ENCODE measurements around the gene SFSWAP. TPM values are rescaled to one million over a fixed set of nuclear protein-coding genes. Genes with fewer than 3 reads are reported as not detected.
"Not testable (repeated sequence)": the region's sequence is repeated elsewhere in the genome, so short reads cannot be mapped to it uniquely, and the experiment has no call there.

SFSWAP gene
- total RNA-seq, 1 experiment from 2014 or later: 50.4 TPM

DNA sequence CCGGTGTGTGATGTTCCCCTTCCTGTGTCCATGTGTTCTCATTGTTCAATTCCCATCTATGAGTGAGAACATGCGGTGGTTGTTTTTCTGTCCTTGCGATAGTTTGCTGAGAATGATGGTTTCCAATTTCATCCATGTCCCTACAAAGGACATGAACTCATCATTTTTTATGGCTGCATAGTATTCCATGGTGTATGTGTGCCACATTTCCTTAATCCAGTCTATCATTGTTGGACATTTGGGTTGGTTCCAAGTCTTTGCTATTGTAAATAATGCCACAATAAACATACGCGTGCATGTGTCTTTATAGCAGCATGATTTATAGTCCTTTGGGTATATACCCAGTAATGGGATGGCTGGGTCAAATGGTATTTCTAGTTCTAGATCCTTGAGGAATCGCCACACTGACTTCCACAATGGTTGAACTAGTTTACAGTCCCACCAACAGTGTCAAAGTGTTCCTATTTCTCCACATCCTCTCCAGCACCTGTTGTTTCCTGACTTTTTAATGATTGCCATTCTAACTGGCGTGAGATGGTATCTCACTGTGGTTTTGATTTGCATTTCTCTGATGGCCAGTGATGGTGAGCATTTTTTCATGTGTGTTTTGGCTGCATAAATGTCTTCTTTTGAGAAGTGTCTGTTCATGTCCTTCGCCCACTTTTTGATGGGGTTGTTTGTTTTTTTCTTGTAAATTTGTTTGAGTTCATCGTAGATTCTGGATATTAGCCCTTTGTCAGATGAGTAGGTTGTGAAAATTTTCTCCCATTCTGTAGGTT lies 98.8 kb downstream of the SFSWAP start:
- H3K4me1 ChIP-seq (ENCODE audit: control insufficient read depth in 1 of 2, insufficient read depth in 2 of 2, low read length in 2 of 2); H3K27ac ChIP-seq (ENCODE audit: low read depth, low read length); H3K9ac ChIP-seq (ENCODE audit: low read length); H4K20me1 ChIP-seq (ENCODE audit: insufficient read depth); intact Hi-C loops (cut with micrococcal nuclease); H3K36me3 ChIP-seq (ENCODE audit: control insufficient read depth in 1 of 2, insufficient read depth in 2 of 2, low read length in 2 of 2); DNase-seq (ENCODE audit: low read depth, low spot score); ATAC-seq; CTCF ChIA-PET; H3K79me2 ChIP-seq (ENCODE audit: insufficient read depth, low read length); H3K9me2 ChIP-seq (ENCODE audit: insufficient read depth); POLR2A ChIA-PET; H3K27me3 ChIP-seq (ENCODE audit: insufficient read depth, low read length); RAD21 ChIA-PET (ENCODE audit: low non-redundant PET in 1 of 2, low total read pairs in 2 of 2, uncharacterized antibody in 2 of 2, unreplicated experiment in 2 of 2); H3K4me2 ChIP-seq (ENCODE audit: low read length); H3K9me3 ChIP-seq (ENCODE audit: control insufficient read depth in 1 of 2, insufficient read depth in 1 of 2, low read depth in 1 of 2, low read length in 2 of 2); H3K4me3 ChIP-seq (replicated peaks in 1 of 2; ENCODE audit: low read depth in 1 of 2, low read length in 2 of 2); BruUV-seq (replicated peaks); H2AFZ ChIP-seq (ENCODE audit: low read depth, low read length, poor library complexity, severe bottlenecking): not testable (repeated sequence)

DNA sequence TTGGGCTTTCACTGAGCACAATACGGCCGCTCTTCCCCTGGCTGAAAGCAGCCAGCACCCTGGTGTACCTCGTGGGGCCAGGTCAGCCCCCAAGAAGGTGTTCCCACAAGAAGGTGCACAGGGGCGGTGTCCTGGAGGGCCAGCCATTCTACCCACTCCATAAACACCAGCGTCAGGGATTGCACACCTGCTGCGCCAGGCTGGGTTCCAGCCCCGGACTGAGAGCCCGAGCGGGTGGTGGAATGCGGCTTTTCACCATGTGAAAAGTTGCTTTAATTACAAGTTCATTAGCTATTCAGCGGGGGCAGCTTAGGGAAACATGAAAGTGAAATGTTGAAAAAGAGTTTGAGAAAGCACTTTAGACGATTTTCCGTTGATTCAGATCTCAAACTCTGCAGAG lies 99.8 kb downstream of the SFSWAP start:
- intact Hi-C loops (cut with micrococcal nuclease): no loop called here

More for the DNA sequence above, 99.8 kb downstream of the SFSWAP start:
- no TSS peak for BruUV-seq (replicated peaks)
- ChIA-PET CTCF (no interaction called here), POLR2A (no interaction called here), RAD21 (ENCODE audit: low non-redundant PET in 1 of 2, low total read pairs in 2 of 2, uncharacterized antibody in 2 of 2, unreplicated experiment in 2 of 2) (no interaction called here)
- Histone ChIP-seq H3K9ac (ENCODE audit: low read length) (no peak overlapping the region), H3K79me2 (ENCODE audit: insufficient read depth, low read length) (no peaks in the 10 kb centered on the region), H3K9me2 (ENCODE audit: insufficient read depth) (no peaks in the 10 kb centered on the region), H3K4me2 (ENCODE audit: low read length) (no peak overlapping the region), H3K4me1 (ENCODE audit: control insufficient read depth in 1 of 2, insufficient read depth in 2 of 2, low read length in 2 of 2) (no peaks in the 10 kb centered on the region), H4K20me1 (ENCODE audit: insufficient read depth) (no peaks in the 10 kb centered on the region), H2AFZ (ENCODE audit: low read depth, low read length, poor library complexity, severe bottlenecking) (no peak overlapping the region), H3K4me3 (replicated peaks in 1 of 2; ENCODE audit: low read depth in 1 of 2, low read length in 2 of 2) (no peak overlapping the region), H3K27me3 (ENCODE audit: insufficient read depth, low read length) (no peaks in the 10 kb centered on the region), H3K36me3 (ENCODE audit: control insufficient read depth in 1 of 2, insufficient read depth in 2 of 2, low read length in 2 of 2) (no peaks in the 10 kb centered on the region), H3K27ac (ENCODE audit: low read depth, low read length) (no peak overlapping the region), H3K9me3 (ENCODE audit: control insufficient read depth in 1 of 2, insufficient read depth in 1 of 2, low read depth in 1 of 2, low read length in 2 of 2) (no peaks in the 10 kb centered on the region)
- ATAC-seq (no peak), DNase-seq (ENCODE audit: low read depth, low spot score) (no peak)
- TF ChIP-seq YY1 (IDR thresholded peaks at IDR 0.05; ENCODE audit: extremely low read depth, insufficient replicate concordance, low read depth, low read length): no peak
- TF ChIP-seq FOSL1 (IDR thresholded peaks at IDR 0.05; ENCODE audit: low read depth): no peak
- TF ChIP-seq SIN3A (IDR thresholded peaks at IDR 0.05; ENCODE audit: low read depth): no peak
- TF ChIP-seq, protein P1, sequence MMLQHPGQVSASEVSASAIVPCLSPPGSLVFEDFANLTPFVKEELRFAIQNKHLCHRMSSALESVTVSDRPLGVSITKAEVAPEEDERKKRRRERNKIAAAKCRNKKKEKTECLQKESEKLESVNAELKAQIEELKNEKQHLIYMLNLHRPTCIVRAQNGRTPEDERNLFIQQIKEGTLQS (IDR thresholded peaks at IDR 0.05): no peak
- TF ChIP-seq, protein P2, sequence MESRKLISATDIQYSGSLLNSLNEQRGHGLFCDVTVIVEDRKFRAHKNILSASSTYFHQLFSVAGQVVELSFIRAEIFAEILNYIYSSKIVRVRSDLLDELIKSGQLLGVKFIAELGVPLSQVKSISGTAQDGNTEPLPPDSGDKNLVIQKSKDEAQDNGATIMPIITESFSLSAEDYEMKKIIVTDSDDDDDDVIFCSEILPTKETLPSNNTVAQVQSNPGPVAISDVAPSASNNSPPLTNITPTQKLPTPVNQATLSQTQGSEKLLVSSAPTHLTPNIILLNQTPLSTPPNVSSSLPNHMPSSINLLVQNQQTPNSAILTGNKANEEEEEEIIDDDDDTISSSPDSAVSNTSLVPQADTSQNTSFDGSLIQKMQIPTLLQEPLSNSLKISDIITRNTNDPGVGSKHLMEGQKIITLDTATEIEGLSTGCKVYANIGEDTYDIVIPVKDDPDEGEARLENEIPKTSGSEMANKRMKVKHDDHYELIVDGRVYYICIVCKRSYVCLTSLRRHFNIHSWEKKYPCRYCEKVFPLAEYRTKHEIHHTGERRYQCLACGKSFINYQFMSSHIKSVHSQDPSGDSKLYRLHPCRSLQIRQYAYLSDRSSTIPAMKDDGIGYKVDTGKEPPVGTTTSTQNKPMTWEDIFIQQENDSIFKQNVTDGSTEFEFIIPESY (IDR thresholded peaks at IDR 0.05; ENCODE audit: extremely low read depth, insufficient replicate concordance, low read length): no peak
- TF ChIP-seq, protein P3, sequence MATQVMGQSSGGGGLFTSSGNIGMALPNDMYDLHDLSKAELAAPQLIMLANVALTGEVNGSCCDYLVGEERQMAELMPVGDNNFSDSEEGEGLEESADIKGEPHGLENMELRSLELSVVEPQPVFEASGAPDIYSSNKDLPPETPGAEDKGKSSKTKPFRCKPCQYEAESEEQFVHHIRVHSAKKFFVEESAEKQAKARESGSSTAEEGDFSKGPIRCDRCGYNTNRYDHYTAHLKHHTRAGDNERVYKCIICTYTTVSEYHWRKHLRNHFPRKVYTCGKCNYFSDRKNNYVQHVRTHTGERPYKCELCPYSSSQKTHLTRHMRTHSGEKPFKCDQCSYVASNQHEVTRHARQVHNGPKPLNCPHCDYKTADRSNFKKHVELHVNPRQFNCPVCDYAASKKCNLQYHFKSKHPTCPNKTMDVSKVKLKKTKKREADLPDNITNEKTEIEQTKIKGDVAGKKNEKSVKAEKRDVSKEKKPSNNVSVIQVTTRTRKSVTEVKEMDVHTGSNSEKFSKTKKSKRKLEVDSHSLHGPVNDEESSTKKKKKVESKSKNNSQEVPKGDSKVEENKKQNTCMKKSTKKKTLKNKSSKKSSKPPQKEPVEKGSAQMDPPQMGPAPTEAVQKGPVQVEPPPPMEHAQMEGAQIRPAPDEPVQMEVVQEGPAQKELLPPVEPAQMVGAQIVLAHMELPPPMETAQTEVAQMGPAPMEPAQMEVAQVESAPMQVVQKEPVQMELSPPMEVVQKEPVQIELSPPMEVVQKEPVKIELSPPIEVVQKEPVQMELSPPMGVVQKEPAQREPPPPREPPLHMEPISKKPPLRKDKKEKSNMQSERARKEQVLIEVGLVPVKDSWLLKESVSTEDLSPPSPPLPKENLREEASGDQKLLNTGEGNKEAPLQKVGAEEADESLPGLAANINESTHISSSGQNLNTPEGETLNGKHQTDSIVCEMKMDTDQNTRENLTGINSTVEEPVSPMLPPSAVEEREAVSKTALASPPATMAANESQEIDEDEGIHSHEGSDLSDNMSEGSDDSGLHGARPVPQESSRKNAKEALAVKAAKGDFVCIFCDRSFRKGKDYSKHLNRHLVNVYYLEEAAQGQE (IDR thresholded peaks at IDR 0.05; ENCODE audit: low read depth): no peak
- TF ChIP-seq, protein P4, sequence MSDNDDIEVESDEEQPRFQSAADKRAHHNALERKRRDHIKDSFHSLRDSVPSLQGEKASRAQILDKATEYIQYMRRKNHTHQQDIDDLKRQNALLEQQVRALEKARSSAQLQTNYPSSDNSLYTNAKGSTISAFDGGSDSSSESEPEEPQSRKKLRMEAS (IDR thresholded peaks at IDR 0.05): no peak
